ENCODE measurements around the gene MORN5.

GRCh38 chr9:122118343-122119165 is 41.2 kb upstream of the MORN5 start:
- TF ChIP-seq EZH2 (IDR thresholded peaks at IDR 0.05; ENCODE audit: low read depth, unreplicated experiment) (no peak), CTCF (conservative IDR thresholded peaks at IDR 0.05; ENCODE audit: low read depth in 2 of 2) (no peak), CREB1 (CRISPR knock-in tag; IDR thresholded peaks at IDR 0.05; ENCODE audit: low read depth) (no peak), POLR2AphosphoS5 (IDR thresholded peaks at IDR 0.05; ENCODE audit: low read depth) (no peak)
